HL-60 (cell line): ENCODE results near the gene GAS1.

ENCODE experiments used
- CTCF ChIP-seq: IDR thresholded peaks from one replicate; pipeline ENCODE4 v1.5.1; 2011; ENCODE audit warnings: low read length, control low read depth, inconsistent platforms; ENCODE audit not compliant: insufficient read depth
- GABPA ChIP-seq: IDR thresholded peaks from 2 replicates; pipeline ENCODE4 v1.6.1; 2012; ENCODE audit warnings: low read depth
- POLR2AphosphoS5 ChIP-seq: IDR thresholded peaks from 2 replicates; pipeline ENCODE4 v1.6.1; 2012; ENCODE audit warnings: low read depth
- REST ChIP-seq: IDR thresholded peaks from 2 replicates; pipeline ENCODE4 v1.6.1; 2012; ENCODE audit warnings: low read depth; ENCODE audit not compliant: insufficient replicate concordance
- SPI1 ChIP-seq: IDR thresholded peaks from 2 replicates; pipeline ENCODE4 v1.6.1; 2012; ENCODE audit warnings: low read depth, mild to moderate bottlenecking, borderline replicate concordance

GRCh38 chr9:86974421-86974820 is 27.1 kb upstream of the GAS1 start:
- no peak for TF ChIP-seq CTCF
- TF ChIP-seq REST: no peak
- no peak for TF ChIP-seq GABPA
- TF ChIP-seq POLR2AphosphoS5: no peak
- no peak for TF ChIP-seq SPI1
